ENCODE data around the gene POU2F1. TPM values are rescaled to one million over a fixed set of nuclear protein-coding genes. Genes with fewer than 3 reads are reported as not detected.

POU2F1 gene
- total RNA-seq, 4 donors from 2014 or later = 11.5 to 23.1 (median 17.0) TPM

- Histone ChIP-seq H3K9me3 (no peaks in the 10 kb centered on the region), H3K36me3 (no peaks in the 10 kb centered on the region), H3K4me1 (peaks cover 0 to 20% (median 4%) of the 10 kb centered on the region in 4 donors), H3K4me3 (no peak overlapping the region), H3K27ac (peak overlapping the region in 1 of 4 donors; percentile 78), H3K27me3 (no peaks in the 10 kb centered on the region)
- TF ChIP-seq POLR2A (IDR thresholded peaks at IDR 0.05) (no peak), CTCF (IDR thresholded peaks at IDR 0.05) (no peak)
- DNase-seq = peak in 1 of 3 donors; percentile 14
Measured at GRCh38 chr1:167432780-167433179, 212.1 kb downstream of the POU2F1 start.

GRCh38 chr1:167433884-167434283 lies 213.2 kb downstream of the POU2F1 start:
- Histone ChIP-seq H3K4me1 (peaks cover 0 to 20% (median 5%) of the 10 kb centered on the region in 4 donors), H3K36me3 (no peaks in the 10 kb centered on the region), H3K27me3 (no peaks in the 10 kb centered on the region), H3K9me3 (no peaks in the 10 kb centered on the region), H3K27ac (no peak overlapping the region), H3K4me3 (no peak overlapping the region)
- DNase-seq = peak in 1 of 3 donors; percentile 12
- TF ChIP-seq POLR2A (IDR thresholded peaks at IDR 0.05) (no peak), CTCF (IDR thresholded peaks at IDR 0.05) (no peak)

GRCh38 chr1:167434306-167434705 lies 213.6 kb downstream of the POU2F1 start:
- no peaks in the 10 kb centered on the region for H3K9me3 ChIP-seq
- H3K27ac ChIP-seq = no peak overlapping the region
- no peak for DNase-seq
- H3K27me3 ChIP-seq = no peaks in the 10 kb centered on the region
- no peak overlapping the region for H3K4me3 ChIP-seq
- H3K4me1 ChIP-seq = peaks cover 0 to 23% (median 7%) of the 10 kb centered on the region in 4 donors
- no peak for TF ChIP-seq POLR2A (IDR thresholded peaks at IDR 0.05)
- TF ChIP-seq CTCF (IDR thresholded peaks at IDR 0.05) = no peak
- no peaks in the 10 kb centered on the region for H3K36me3 ChIP-seq

GRCh38 chr1:167435484-167435883 lies 214.8 kb downstream of the POU2F1 start:
- no peaks in the 10 kb centered on the region for H3K9me3 ChIP-seq
- no peak overlapping the region for H3K27ac ChIP-seq
- H3K27me3 ChIP-seq = no peaks in the 10 kb centered on the region
- H3K4me1 ChIP-seq = peaks cover 0 to 27% (median 7%) of the 10 kb centered on the region in 4 donors
- no peaks in the 10 kb centered on the region for H3K36me3 ChIP-seq
- peak in 1 of 3 donors; percentile 11 for DNase-seq
- no peak for TF ChIP-seq CTCF (IDR thresholded peaks at IDR 0.05)
- no peak for TF ChIP-seq POLR2A (IDR thresholded peaks at IDR 0.05)
- H3K4me3 ChIP-seq = no peak overlapping the region

- H3K9me3 ChIP-seq = no peaks in the 10 kb centered on the region
- H3K4me1 ChIP-seq = peaks cover 0 to 6% (median 3%) of the 10 kb centered on the region in 4 donors
- TF ChIP-seq CTCF (IDR thresholded peaks at IDR 0.05) (no peak), POLR2A (IDR thresholded peaks at IDR 0.05) (no peak)
- peak in 2 of 3 donors; percentile 31 to 65 for DNase-seq
- no peak overlapping the region for H3K4me3 ChIP-seq
- H3K27me3 ChIP-seq = no peaks in the 10 kb centered on the region
- no peak overlapping the region for H3K27ac ChIP-seq
- no peaks in the 10 kb centered on the region for H3K36me3 ChIP-seq
Measured at GRCh38 chr1:167438171-167439138, 217.8 kb downstream of the POU2F1 start.

Measured in Peyer's patch (tissue), 4 donors.